ENCODE data around the gene TMEM14A. TPM values are rescaled to one million over a fixed set of nuclear protein-coding genes. Genes with fewer than 3 reads are reported as not detected.

Gene TMEM14A
- polyA plus RNA-seq, 1 donor = 42.1 TPM

GRCh38 chr6:52734072-52734471 lies 63.2 kb downstream of the TMEM14A start:
- DNase-seq = no peak

- DNase-seq = no peak
Observed at GRCh38 chr6:52735071-52735470, 64.2 kb downstream of the TMEM14A start.

GRCh38 chr6:52736145-52736544 lies 65.2 kb downstream of the TMEM14A start:
- DNase-seq = no peak

Other genes with a start within 250 kb of the TMEM14A start
- 50.8 TPM for gene TRAM2, start 94.1 kb upstream of the TMEM14A start, polyA plus RNA-seq (ENCODE audit: insufficient read length)
- gene GSTA2, start 92.4 kb downstream of the TMEM14A start, polyA plus RNA-seq (ENCODE audit: insufficient read length) = 0.71 TPM
- 0.85 TPM for gene GSTA1, start 132.7 kb downstream of the TMEM14A start, polyA plus RNA-seq (ENCODE audit: insufficient read length)
- gene GSTA5, start 169.7 kb downstream of the TMEM14A start, polyA plus RNA-seq (ENCODE audit: insufficient read length) = not detected
- gene GSTA3, start 238.6 kb downstream of the TMEM14A start, polyA plus RNA-seq (ENCODE audit: insufficient read length) = 0.52 TPM

All from left kidney (tissue), 2 donors.